MM.1S (cell line): ENCODE data around the gene MYO1E.

Source experiments
- DNase-seq: peaks from one replicate; pipeline ENCODE4 v3.0.0-alpha.2; 2015
- H2AFZ ChIP-seq: fragments of 300-600 bp; sonication (generic); 2 replicates; pipeline ENCODE4 v1.6.0; 2016; ENCODE audit warnings: antibody characterized with exemption, low read length
- H3F3A ChIP-seq: fragments of 300-600 bp; sonication (generic); 2 replicates; pipeline ENCODE4 v1.6.1; 2016; ENCODE audit warnings: mild to moderate bottlenecking, antibody characterized with exemption, low read length, moderate library complexity, mixed read lengths; ENCODE audit not compliant: insufficient read depth
- H3K27ac ChIP-seq: fragments of 300-600 bp; sonication (generic); 2 replicates; pipeline ENCODE4 v1.5.1; 2016; ENCODE audit warnings: mild to moderate bottlenecking, low read length
- H3K27me3 ChIP-seq: fragments of 300-600 bp; sonication (generic); replicated peaks from 2 replicates; pipeline ENCODE4 v1.6.0; 2016; ENCODE audit warnings: low read length; ENCODE audit not compliant: insufficient read depth
- H3K36me3 ChIP-seq: fragments of 300-600 bp; sonication (generic); replicated peaks from 2 replicates; pipeline ENCODE4 v1.6.1; 2016; ENCODE audit warnings: mild to moderate bottlenecking, low read length, mixed read lengths; ENCODE audit not compliant: insufficient read depth
- H3K4me1 ChIP-seq: fragments of 300-600 bp; sonication (generic); 2 replicates; pipeline ENCODE4 v1.6.1; 2016; ENCODE audit warnings: low read length, mixed read lengths
- H3K4me2 ChIP-seq: fragments of 300-600 bp; sonication (generic); 2 replicates; pipeline ENCODE4 v1.6.0; 2016; ENCODE audit warnings: low read depth, low read length
- H3K4me3 ChIP-seq: fragments of 300-600 bp; sonication (generic); 2 replicates; pipeline ENCODE4 v1.5.1; 2016; ENCODE audit warnings: low read length, mixed read lengths
- H3K79me2 ChIP-seq: fragments of 300-600 bp; sonication (generic); 2 replicates; pipeline ENCODE4 v1.6.1; 2016; ENCODE audit warnings: mixed run types, low read length, mixed read lengths
- H3K9ac ChIP-seq: fragments of 300-600 bp; sonication (generic); 2 replicates; pipeline ENCODE4 v1.6.1; 2016; ENCODE audit warnings: low read length, mixed read lengths
- H3K9me2 ChIP-seq: fragments of 300-600 bp; sonication (generic); replicated peaks from 2 replicates; pipeline ENCODE4 v1.6.1; 2016; ENCODE audit warnings: mild to moderate bottlenecking, low read length, mixed read lengths; ENCODE audit not compliant: insufficient read depth
- H3K9me3 ChIP-seq: fragments of 300-600 bp; sonication (generic); replicated peaks from 2 replicates; pipeline ENCODE4 v1.6.1; 2016; ENCODE audit warnings: mild to moderate bottlenecking, low read length, mixed read lengths; ENCODE audit not compliant: insufficient read depth
- H4K20me1 ChIP-seq: fragments of 300-600 bp; sonication (generic); 2 replicates; pipeline ENCODE4 v1.6.1; 2016; ENCODE audit warnings: mild to moderate bottlenecking, low read length, moderate library complexity, mixed read lengths; ENCODE audit not compliant: insufficient read depth
- CTCF ChIP-seq: fragments of 300-600 bp; sonication (generic); IDR thresholded peaks from 2 replicates; pipeline ENCODE4 v1.5.1; 2016; ENCODE audit warnings: antibody characterized with exemption, low read length, mixed read lengths
- EZH2 ChIP-seq: fragments of 300-600 bp; sonication (generic); optimal IDR thresholded peaks from 2 replicates; pipeline ENCODE3; 2017; ENCODE audit warnings: low read depth, mild to moderate bottlenecking, antibody characterized with exemption, low read length, mixed read lengths
- EZH2phosphoT487 ChIP-seq: fragments of 300-600 bp; sonication (generic); IDR thresholded peaks from 2 replicates; pipeline ENCODE4 v1.6.1; 2018; ENCODE audit warnings: antibody characterized with exemption, low read length

MYO1E gene

GRCh38 chr15:59229453-59229852, 143.2 kb downstream of the MYO1E start:
- H2AFZ ChIP-seq, result no peak overlapping the region
- no peaks in the 10 kb centered on the region for H3K9me2 ChIP-seq
- no peaks in the 10 kb centered on the region for H3K27me3 ChIP-seq
- H3F3A ChIP-seq, result no peaks in the 10 kb centered on the region
- no peaks in the 10 kb centered on the region for H3K36me3 ChIP-seq
- no peak for DNase-seq
- H4K20me1 ChIP-seq, result no peaks in the 10 kb centered on the region
- no peaks in the 10 kb centered on the region for H3K79me2 ChIP-seq
- no peak for TF ChIP-seq EZH2
- TF ChIP-seq CTCF, result no peak
- no peak for TF ChIP-seq EZH2phosphoT487
- no peak overlapping the region for H3K9ac ChIP-seq
- H3K4me2 ChIP-seq, result no peak overlapping the region
- H3K4me1 ChIP-seq, result no peaks in the 10 kb centered on the region
- H3K9me3 ChIP-seq, result no peaks in the 10 kb centered on the region
- no peak overlapping the region for H3K27ac ChIP-seq
- no peak overlapping the region for H3K4me3 ChIP-seq

GRCh38 chr15:59229015-59229414, 143.7 kb downstream of the MYO1E start:
- Histone ChIP-seq H3K4me3 (no peak overlapping the region), H3K27ac (no peak overlapping the region), H3K27me3 (no peaks in the 10 kb centered on the region), H3K9ac (no peak overlapping the region), H3K36me3 (no peaks in the 10 kb centered on the region), H3K9me2 (no peaks in the 10 kb centered on the region), H4K20me1 (no peaks in the 10 kb centered on the region), H2AFZ (no peak overlapping the region), H3K9me3 (no peaks in the 10 kb centered on the region), H3K4me1 (0 out of 2 replicates have a peak, but pooled peaks cover under 1% of the 10 kb centered on the region), H3K79me2 (no peaks in the 10 kb centered on the region), H3K4me2 (no peak overlapping the region), H3F3A (no peaks in the 10 kb centered on the region)
- no peak for DNase-seq
- TF ChIP-seq CTCF, result no peak
- no peak for TF ChIP-seq EZH2
- TF ChIP-seq EZH2phosphoT487, result no peak

- H3F3A ChIP-seq, result no peaks in the 10 kb centered on the region
- no peak overlapping the region for H3K4me3 ChIP-seq
- no peaks in the 10 kb centered on the region for H3K9me2 ChIP-seq
- no peak overlapping the region for H3K4me2 ChIP-seq
- H4K20me1 ChIP-seq, result no peaks in the 10 kb centered on the region
- peaks cover 15% of the 10 kb centered on the region for H3K4me1 ChIP-seq
- H2AFZ ChIP-seq, result no peak overlapping the region
- no peaks in the 10 kb centered on the region for H3K36me3 ChIP-seq
- no peaks in the 10 kb centered on the region for H3K9me3 ChIP-seq
- no peak for DNase-seq
- no peaks in the 10 kb centered on the region for H3K79me2 ChIP-seq
- H3K9ac ChIP-seq, result no peak overlapping the region
- no peaks in the 10 kb centered on the region for H3K27me3 ChIP-seq
- no peak overlapping the region for H3K27ac ChIP-seq
- no peak for TF ChIP-seq EZH2phosphoT487
- TF ChIP-seq CTCF, result no peak
- TF ChIP-seq EZH2, result no peak
Observed at GRCh38 chr15:59227021-59227420, 145.7 kb downstream of the MYO1E start.

- Histone ChIP-seq H3K9me2 (no peaks in the 10 kb centered on the region), H3K36me3 (no peaks in the 10 kb centered on the region), H4K20me1 (no peaks in the 10 kb centered on the region), H3F3A (no peaks in the 10 kb centered on the region), H2AFZ (no peak overlapping the region), H3K4me1 (peaks cover 24% of the 10 kb centered on the region), H3K4me3 (no peak overlapping the region), H3K27ac (no peak overlapping the region), H3K9ac (no peak overlapping the region), H3K9me3 (no peaks in the 10 kb centered on the region), H3K79me2 (no peaks in the 10 kb centered on the region), H3K4me2 (no peak overlapping the region), H3K27me3 (no peaks in the 10 kb centered on the region)
- no peak for DNase-seq
- TF ChIP-seq EZH2phosphoT487 (no peak), EZH2 (no peak)
Observed at GRCh38 chr15:59224474-59224873, 148.2 kb downstream of the MYO1E start.
